WERI-Rb-1 (cell line): ENCODE measurements around the gene ISOC1.

Experiments
- DNase-seq: peaks from one replicate; pipeline ENCODE4 v3.0.0-alpha.2; 2020
- H3K27ac ChIP-seq: fragments of 250-450 bp; sonication (Bioruptor Pico); 2 replicates; pipeline ENCODE4 v1.5.1; 2020; ENCODE audit warnings: mild to moderate bottlenecking, moderate library complexity
- H3K27me3 ChIP-seq: fragments of 250-450 bp; sonication (Bioruptor Pico); 2 replicates; pipeline ENCODE4 v1.5.1; 2021; ENCODE audit warnings: mild to moderate bottlenecking, low read depth, moderate library complexity; ENCODE audit not compliant: insufficient read depth, severe bottlenecking
- H3K36me3 ChIP-seq: fragments of 250-450 bp; sonication (Bioruptor Pico); 2 replicates; pipeline ENCODE4 v1.5.1; 2020; ENCODE audit warnings: mild to moderate bottlenecking, moderate library complexity
- H3K4me3 ChIP-seq: 2 replicates; pipeline ENCODE4 v1.5.1; 2011; ENCODE audit warnings: low read depth, mild to moderate bottlenecking, control low read depth, low read length
- H3K9me3 ChIP-seq: fragments of 250-450 bp; sonication (Bioruptor Pico); 2 replicates; pipeline ENCODE4 v1.5.1; 2021; ENCODE audit warnings: mild to moderate bottlenecking, moderate library complexity; ENCODE audit not compliant: severe bottlenecking
- TF ChIP-seq, protein P1 (sequence below): IDR thresholded peaks from 2 replicates; pipeline ENCODE4 v1.5.1; 2011; ENCODE audit warnings: low read depth, mild to moderate bottlenecking, control low read depth, inconsistent platforms, low read length

Gene ISOC1

DNA sequence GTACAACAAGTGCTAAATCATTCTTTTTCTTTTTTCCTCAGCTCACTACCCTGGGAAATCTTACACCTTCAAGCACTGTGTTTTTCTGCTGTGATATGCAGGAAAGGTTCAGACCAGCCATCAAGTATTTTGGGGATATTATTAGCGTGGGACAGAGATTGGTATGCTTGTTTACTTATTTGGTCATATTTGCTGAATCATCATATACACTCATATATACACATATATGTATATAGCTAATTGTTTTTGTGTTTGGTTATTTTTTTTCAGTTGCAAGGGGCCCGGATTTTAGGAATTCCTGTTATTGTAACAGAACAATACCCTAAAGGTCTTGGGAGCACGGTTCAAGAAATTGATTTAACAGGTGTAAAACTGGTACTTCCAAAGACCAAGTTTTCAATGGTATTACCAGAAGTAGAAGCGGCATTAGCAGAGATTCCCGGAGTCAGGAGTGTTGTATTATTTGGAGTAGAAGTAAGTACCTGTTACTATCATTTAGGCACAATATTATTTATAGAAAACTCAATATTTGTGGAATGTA is 10.4 kb downstream of the ISOC1 start:
- no peak overlapping the region for H3K27ac ChIP-seq
- TF ChIP-seq, protein P1, sequence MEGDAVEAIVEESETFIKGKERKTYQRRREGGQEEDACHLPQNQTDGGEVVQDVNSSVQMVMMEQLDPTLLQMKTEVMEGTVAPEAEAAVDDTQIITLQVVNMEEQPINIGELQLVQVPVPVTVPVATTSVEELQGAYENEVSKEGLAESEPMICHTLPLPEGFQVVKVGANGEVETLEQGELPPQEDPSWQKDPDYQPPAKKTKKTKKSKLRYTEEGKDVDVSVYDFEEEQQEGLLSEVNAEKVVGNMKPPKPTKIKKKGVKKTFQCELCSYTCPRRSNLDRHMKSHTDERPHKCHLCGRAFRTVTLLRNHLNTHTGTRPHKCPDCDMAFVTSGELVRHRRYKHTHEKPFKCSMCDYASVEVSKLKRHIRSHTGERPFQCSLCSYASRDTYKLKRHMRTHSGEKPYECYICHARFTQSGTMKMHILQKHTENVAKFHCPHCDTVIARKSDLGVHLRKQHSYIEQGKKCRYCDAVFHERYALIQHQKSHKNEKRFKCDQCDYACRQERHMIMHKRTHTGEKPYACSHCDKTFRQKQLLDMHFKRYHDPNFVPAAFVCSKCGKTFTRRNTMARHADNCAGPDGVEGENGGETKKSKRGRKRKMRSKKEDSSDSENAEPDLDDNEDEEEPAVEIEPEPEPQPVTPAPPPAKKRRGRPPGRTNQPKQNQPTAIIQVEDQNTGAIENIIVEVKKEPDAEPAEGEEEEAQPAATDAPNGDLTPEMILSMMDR, result no peak
- H3K36me3 ChIP-seq, result peaks cover 63% of the 10 kb centered on the region
- no peaks in the 10 kb centered on the region for H3K9me3 ChIP-seq
- DNase-seq, result no peak
- no peaks in the 10 kb centered on the region for H3K27me3 ChIP-seq
- no peak overlapping the region for H3K4me3 ChIP-seq

GRCh38 chr5:129107637-129108036 is 13.1 kb downstream of the ISOC1 start:
- no peak for DNase-seq
- H3K27me3 ChIP-seq, result no peaks in the 10 kb centered on the region
- H3K36me3 ChIP-seq, result peaks cover 79% of the 10 kb centered on the region
- no peaks in the 10 kb centered on the region for H3K9me3 ChIP-seq
- TF ChIP-seq, protein P1, result no peak
- no peak overlapping the region for H3K27ac ChIP-seq
- no peak overlapping the region for H3K4me3 ChIP-seq

DNA sequence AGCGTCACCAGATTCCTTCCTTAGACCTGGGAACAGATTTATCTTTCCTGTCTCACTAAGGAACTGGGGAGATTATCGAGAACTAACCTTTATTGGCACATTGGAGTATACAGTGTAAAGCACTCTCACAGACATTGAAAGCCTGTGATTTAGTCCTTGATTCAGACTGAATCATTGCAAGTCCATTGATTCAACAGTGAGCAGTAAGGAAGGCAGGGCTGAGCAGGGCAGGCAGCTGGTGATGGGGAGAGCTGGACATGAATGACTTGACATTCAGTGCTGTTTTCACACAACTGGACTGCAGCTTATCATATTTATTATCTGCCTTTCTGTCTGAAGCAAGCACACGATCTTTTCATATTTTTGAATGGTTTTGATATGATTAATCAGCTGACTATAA is 16.2 kb downstream of the ISOC1 start:
- TF ChIP-seq, protein P1, result no peak
- H3K36me3 ChIP-seq, result peaks cover 92% of the 10 kb centered on the region
- H3K9me3 ChIP-seq, result no peaks in the 10 kb centered on the region
- H3K4me3 ChIP-seq, result no peak overlapping the region
- no peak overlapping the region for H3K27ac ChIP-seq
- H3K27me3 ChIP-seq, result no peaks in the 10 kb centered on the region
- no peak for DNase-seq

- Histone ChIP-seq H3K36me3 (peaks cover 86% of the 10 kb centered on the region), H3K27me3 (no peaks in the 10 kb centered on the region), H3K27ac (no peak overlapping the region), H3K9me3 (no peaks in the 10 kb centered on the region), H3K4me3 (no peak overlapping the region)
- no peak for DNase-seq
- TF ChIP-seq, protein P1, result no peak
Observed at GRCh38 chr5:129111351-129111750, 16.8 kb downstream of the ISOC1 start.

GRCh38 chr5:129112295-129112694 is 17.7 kb downstream of the ISOC1 start:
- H3K36me3 ChIP-seq, result peaks cover 86% of the 10 kb centered on the region
- DNase-seq, result no peak
- TF ChIP-seq, protein P1, result no peak
- no peak overlapping the region for H3K4me3 ChIP-seq
- no peaks in the 10 kb centered on the region for H3K9me3 ChIP-seq
- H3K27ac ChIP-seq, result no peak overlapping the region
- no peaks in the 10 kb centered on the region for H3K27me3 ChIP-seq

DNA sequence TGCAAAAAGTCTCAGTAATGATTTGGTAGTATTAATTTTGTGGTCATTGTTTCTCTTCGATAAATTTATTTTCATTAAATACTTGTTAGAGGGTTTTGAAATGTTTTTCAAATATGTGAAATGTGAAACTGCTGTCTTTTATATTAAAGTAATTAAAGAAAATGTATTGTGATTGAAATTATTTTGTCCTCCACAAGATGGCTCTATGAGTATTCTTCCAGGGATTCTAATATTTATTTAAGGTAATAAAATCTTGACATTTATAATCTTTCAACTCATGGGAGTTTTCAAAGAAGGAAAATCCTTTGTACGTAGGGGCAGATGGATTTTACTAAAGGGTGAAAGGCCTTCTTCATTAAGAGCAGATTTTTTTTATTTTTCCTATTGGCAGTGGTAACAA is 19.3 kb downstream of the ISOC1 start:
- peaks cover 76% of the 10 kb centered on the region for H3K36me3 ChIP-seq
- H3K27ac ChIP-seq, result no peak overlapping the region
- no peaks in the 10 kb centered on the region for H3K9me3 ChIP-seq
- no peaks in the 10 kb centered on the region for H3K27me3 ChIP-seq
- TF ChIP-seq, protein P1, result no peak
- no peak overlapping the region for H3K4me3 ChIP-seq
- DNase-seq, result no peak
